ENCODE data around the gene MACO1.
"Not testable (repeated sequence)": the region's sequence is repeated elsewhere in the genome, so short reads cannot be mapped to it uniquely, and the experiment has no call there.

DNA sequence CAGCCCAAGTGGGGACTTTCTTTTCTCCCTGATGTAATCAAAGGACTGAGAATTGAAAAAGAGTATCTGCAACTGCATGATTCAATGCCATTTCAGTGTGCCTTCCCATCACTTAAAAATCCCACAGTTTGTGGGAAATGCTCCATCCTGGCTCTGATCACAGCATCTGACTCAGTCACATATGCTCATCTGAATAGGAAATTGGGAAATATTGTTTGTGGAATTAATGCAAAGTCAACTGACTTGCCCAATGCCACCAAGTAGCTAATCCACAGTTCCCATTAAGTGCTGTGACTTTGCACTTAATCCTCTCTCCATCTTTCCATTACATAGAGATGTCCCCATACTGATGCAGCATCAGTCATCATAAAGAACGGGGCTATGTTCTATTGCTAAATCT is 47.6 kb upstream of the MACO1 start:
- TF ChIP-seq POLR2A (IDR thresholded peaks at IDR 0.05): not testable (repeated sequence)
- TF ChIP-seq, protein P1, sequence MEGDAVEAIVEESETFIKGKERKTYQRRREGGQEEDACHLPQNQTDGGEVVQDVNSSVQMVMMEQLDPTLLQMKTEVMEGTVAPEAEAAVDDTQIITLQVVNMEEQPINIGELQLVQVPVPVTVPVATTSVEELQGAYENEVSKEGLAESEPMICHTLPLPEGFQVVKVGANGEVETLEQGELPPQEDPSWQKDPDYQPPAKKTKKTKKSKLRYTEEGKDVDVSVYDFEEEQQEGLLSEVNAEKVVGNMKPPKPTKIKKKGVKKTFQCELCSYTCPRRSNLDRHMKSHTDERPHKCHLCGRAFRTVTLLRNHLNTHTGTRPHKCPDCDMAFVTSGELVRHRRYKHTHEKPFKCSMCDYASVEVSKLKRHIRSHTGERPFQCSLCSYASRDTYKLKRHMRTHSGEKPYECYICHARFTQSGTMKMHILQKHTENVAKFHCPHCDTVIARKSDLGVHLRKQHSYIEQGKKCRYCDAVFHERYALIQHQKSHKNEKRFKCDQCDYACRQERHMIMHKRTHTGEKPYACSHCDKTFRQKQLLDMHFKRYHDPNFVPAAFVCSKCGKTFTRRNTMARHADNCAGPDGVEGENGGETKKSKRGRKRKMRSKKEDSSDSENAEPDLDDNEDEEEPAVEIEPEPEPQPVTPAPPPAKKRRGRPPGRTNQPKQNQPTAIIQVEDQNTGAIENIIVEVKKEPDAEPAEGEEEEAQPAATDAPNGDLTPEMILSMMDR (IDR thresholded peaks at IDR 0.05 in 4 of 5, conservative IDR thresholded peaks at IDR 0.05 in 1 of 5): not testable (repeated sequence)

Measured in gastrocnemius medialis (tissue), 4 donors.